GM13977 (cell line): Measurements from ENCODE around the gene SLAIN2.

Experiments
- DNase-seq: peaks from one replicate; pipeline ENCODE4 v3.0.0; 2012; ENCODE audit warnings: low spot score
- CTCF ChIP-seq: IDR thresholded peaks from 2 replicates; pipeline ENCODE4 v1.5.1; 2012; ENCODE audit warnings: mild to moderate bottlenecking, control low read depth; ENCODE audit not compliant: insufficient read depth; ENCODE audit errors: extremely low read depth, missing control alignments
- in situ Hi-C: fragments of 300-500 bp; cut with MboI; formaldehyde crosslinking; loops from one replicate; pipeline ENCODE4 v1.12.0; 2022; ENCODE audit warnings: low sequenced_read_pairs, low pct_unique_long_range_greater_than_20kb, mixed read lengths, inconsistent platforms; ENCODE audit not compliant: unreplicated experiment

Gene SLAIN2

GRCh38 chr4:48472794-48473193 is 131.5 kb downstream of the SLAIN2 start:
- in situ Hi-C loops, result no loop called here
- TF ChIP-seq CTCF, result no peak
- no peak for DNase-seq

GRCh38 chr4:48475770-48476169 is 134.4 kb downstream of the SLAIN2 start:
- in situ Hi-C loops, result no loop called here
- DNase-seq, result no peak
- no peak for TF ChIP-seq CTCF
